GM08714 (cell line): ENCODE results near the gene LOC128125822.
"Not testable (repeated sequence)": the region's sequence is repeated elsewhere in the genome, so short reads cannot be mapped to it uniquely, and the experiment has no call there.

ENCODE experiments used
- H3K4me3 ChIP-seq: fragments of 200-500 bp; sonication (Bioruptor generic); 2 replicates; pipeline ENCODE4 v1.5.1; 2014; ENCODE audit warnings: mild to moderate bottlenecking, low read length, inconsistent platforms
- ZNF274 ChIP-seq: IDR thresholded peaks from 2 replicates; pipeline ENCODE4 v1.6.1; 2012; ENCODE audit warnings: mild to moderate bottlenecking, low read depth, low read length

The LOC128125822 gene

GRCh38 chr6:63584125-63584514 lies 11.8 kb downstream of the LOC128125822 start:
- no peak for TF ChIP-seq ZNF274

DNA sequence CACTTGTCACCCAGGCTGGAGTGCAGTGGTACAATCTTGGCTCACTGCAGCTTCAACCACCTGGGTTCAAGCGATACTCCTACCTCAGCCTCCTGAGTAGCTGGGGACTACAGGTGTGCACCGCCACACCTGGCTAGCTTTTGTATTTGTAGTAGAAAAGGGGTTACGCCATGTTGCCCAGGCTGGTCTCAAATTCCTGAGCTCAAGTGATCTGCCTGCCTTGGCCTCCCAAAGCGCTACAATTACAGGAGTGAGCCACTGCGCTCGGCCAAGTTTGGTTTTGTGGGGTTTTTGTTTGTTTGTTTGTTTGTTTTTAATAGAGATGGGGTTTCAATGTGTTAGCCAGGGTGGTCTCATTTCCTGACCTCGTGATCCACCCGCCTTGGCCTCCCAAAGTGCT lies 12.3 kb downstream of the LOC128125822 start:
- no peak for TF ChIP-seq ZNF274
- no peak overlapping the region for H3K4me3 ChIP-seq

More at GRCh38 chr6:63584125-63584514, 11.8 kb downstream of the LOC128125822 start:
- no peak overlapping the region for H3K4me3 ChIP-seq

DNA sequence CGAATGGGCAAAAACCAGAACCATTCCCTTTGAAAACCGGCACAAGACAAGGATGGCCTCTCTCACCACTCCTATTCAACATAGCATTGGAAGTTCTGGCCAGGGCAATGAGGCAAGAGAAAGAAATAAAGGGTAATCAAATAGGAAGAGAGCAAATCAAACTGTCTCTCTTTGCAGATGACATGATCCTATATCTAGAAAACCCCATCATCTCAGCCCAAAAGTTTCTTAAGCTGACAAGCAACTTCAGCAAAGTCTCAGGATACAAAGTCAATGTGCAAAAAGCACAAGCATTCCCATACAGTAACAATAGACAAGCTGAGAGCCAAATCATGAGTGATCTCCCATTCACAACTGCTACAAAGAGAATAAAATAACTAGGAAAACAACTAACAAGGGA lies 13.4 kb downstream of the LOC128125822 start:
- H3K4me3 ChIP-seq: not testable (repeated sequence)

DNA sequence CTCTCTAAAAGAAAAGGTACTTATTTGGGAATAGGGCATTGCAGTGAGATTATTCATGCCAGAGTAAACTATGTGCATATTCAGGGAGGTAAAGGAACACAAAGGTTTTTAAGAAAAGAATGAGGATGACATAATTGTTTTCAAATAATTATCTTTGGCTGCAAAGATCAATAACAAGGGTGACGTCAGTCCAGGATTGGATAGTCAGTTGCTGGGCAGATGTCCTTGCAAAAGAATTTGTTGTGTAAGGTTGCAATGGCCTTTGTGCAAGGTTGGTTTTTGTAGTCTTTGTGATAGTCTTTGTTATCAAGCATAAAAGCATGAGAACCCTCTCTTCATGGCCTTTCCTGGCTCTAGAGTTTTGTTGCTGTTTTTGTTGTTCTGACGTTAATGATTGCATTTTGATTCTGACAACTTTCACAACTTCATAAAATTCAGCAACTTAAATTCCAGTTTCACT lies 17.7 kb downstream of the LOC128125822 start:
- no peak for TF ChIP-seq ZNF274
- no peak overlapping the region for H3K4me3 ChIP-seq

- H3K4me3 ChIP-seq: no peak overlapping the region
- no peak for TF ChIP-seq ZNF274
Observed at GRCh38 chr6:63592886-63593285, 20.6 kb downstream of the LOC128125822 start.

DNA sequence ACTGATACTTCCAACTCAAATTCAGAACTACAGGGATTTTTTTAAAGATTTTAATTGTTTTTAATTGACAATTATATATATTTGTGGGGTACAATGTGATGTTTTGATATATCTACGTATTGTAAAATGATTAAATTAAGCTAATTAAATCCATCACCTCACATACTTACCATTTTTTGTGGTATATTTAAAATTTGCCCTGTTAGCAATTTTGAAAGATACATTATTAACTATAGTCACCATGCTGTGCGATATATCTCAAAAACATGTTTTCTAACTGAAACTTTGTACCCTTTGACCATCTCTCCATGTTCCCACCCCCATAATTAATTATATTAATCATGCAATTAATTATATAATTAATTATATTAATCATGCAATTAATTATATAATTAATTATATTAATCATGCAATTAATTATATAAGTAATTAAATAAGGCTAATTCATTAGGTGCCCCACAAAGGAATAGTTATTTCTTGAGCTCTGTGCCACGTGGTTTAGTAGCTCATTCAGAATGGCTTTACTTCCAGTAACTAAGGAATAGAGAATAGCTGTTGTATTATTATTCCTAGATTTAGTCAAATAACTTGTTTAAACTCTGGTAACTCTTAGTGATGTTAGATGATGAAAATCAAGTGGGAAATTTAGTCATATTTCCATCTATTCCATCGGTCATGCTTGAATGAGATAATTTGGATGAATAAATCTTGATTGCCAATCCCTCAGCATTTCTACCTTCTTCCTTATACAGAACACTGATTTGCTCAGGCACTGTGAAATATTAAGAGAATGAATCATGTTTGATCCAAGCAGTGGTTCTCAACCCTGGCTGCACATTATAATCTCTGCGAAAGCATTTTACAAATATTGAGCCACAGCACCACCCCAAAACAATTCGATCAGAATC lies 25.1 kb downstream of the LOC128125822 start:
- no peak for TF ChIP-seq ZNF274
- peak overlapping the region; percentile 77 for H3K4me3 ChIP-seq

DNA sequence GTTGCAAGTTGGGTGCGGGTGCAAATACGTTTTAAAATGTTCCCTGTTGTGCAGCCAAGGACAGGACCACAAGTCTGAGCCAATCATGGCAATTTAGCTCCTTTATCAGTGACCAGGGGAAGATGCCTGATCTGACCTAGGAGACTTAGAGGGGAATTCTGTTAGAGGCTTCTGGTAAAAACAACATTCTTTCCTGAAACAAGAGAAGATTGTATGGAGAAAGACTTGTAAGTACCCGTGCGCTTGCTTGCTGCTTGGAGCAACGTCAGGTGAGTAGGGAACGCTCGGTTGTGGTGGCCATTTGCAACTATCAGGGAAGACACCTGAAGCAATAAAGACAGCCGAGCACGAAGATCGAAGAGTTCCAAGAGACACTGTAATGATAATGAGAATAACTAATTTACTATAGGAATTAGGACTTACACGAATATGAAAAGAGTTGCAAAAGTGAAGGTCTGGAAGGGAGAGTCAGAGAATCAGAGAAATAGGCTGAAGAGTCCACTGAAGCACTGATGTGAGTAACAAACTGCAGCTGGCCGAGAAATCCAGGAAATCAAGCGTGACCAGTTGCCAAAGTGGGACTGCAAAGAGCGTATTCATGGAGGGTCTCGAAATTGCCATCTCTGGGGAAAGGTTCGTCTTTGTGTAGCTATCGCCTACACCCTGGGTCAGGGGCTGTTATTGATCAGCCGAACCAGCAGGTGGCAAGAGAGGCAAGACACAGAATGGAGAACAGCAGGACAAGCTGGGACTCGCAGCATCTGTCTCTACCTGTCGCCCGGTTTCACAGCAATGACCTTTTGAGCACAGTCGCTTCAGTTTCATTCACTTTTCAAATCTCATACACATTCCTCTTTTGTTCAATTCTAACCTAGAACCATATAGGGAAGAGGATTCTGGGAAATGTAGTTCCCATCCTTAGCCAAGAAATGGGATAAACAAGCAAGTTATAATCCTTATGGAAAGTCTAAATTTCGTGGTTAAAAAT lies 26.1 kb downstream of the LOC128125822 start:
- TF ChIP-seq ZNF274: no peak
- peak overlapping the region; percentile 77 for H3K4me3 ChIP-seq

DNA sequence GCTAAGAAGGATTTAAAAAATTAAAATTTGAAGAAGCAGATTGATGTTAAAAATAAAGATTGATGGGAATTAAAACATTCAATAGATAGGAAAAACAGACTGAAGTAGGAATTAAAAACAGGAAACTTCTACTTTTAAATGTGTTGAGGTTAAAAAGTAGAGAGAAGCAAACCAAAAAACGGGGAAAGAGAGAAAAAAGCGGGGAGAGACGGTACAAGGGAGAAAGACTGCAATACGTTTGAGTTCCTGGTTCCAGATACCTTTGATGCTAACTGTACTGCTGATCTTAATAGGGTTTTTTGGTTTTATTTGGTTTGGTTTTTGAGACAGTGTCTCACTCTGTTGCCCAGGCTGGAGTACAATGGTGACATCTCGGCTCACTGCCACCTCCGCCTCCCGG lies 27.0 kb downstream of the LOC128125822 start:
- TF ChIP-seq ZNF274: no peak
- H3K4me3 ChIP-seq: no peak overlapping the region

DNA sequence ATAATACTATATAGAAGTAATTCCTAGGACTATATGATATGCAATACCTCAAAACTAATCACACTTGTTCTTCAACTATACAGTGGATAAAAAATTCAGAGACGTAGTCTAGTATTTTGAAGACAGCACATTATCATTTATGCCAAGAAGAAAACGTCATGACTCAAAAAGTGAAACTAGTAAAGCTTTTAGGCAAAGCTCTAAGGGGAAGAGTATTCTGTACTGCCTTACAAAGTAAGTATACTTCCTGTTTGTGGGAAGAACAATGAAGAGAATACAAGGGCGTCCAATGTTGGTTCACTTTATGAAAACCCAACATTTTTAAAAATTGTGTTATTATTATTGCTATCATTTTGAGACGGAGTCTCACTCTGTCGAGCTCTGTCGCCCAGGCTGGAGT lies 27.9 kb downstream of the LOC128125822 start:
- H3K4me3 ChIP-seq: no peak overlapping the region
- TF ChIP-seq ZNF274: no peak

GRCh38 chr6:63609231-63609630 lies 37.0 kb downstream of the LOC128125822 start:
- TF ChIP-seq ZNF274: no peak

DNA sequence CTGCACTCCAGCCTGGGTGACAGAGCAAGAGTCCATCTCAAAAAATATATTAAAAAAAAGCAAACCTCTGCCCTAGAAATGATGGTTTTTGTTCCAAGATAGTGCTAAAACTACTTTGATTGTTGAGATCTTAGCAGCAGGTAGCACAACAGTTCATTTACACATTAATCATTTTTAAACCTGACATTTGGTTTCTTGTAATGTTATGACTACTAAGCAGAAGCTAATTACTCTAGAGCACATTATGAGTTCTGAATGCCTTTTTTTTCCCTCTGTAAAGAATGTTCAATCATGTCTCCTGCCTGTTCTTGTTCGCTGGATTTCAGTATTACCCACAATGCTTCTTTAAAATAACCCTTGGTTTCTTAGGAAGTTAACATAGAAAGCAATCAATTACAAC lies 38.7 kb downstream of the LOC128125822 start:
- H3K4me3 ChIP-seq: no peak overlapping the region
- TF ChIP-seq ZNF274: no peak

More at GRCh38 chr6:63609231-63609630, 37.0 kb downstream of the LOC128125822 start:
- H3K4me3 ChIP-seq: no peak overlapping the region

DNA sequence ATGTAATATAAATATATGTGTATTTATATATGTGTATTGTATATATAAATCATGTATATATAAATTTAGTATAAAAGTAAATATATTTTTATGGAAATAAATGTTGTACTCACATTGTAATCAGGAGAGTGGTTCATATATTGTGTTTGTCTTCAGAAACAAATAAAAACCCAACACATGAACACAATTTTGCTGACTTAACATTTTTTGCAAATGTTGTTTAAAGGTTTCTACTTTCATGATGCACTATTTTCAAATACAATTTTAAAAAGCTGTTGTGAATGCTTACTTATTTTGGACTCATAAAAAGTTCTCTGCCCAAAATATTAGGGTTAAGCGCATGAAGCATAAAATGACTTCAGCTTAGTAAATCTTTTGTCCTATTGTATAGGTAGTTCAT lies 39.3 kb downstream of the LOC128125822 start:
- TF ChIP-seq ZNF274: no peak
- H3K4me3 ChIP-seq: no peak overlapping the region

- H3K4me3 ChIP-seq: no peak overlapping the region
Observed at GRCh38 chr6:63615590-63615989, 43.3 kb downstream of the LOC128125822 start.

More at GRCh38 chr6:63615590-63615989, 43.3 kb downstream of the LOC128125822 start:
- no peak for TF ChIP-seq ZNF274
